PC-3 (cell line): Measurements from ENCODE around the gene ABCF1. TPM values are rescaled to one million over a fixed set of nuclear protein-coding genes. Genes with fewer than 3 reads are reported as not detected.

Experiments used
- ATAC-seq: fragments of 200-7000 bp; cut with Tn5 transposase; 2 replicates; pipeline ENCODE4 v1.9.1; 2020; ENCODE audit warnings: mild to moderate bottlenecking, moderate library complexity
- BruUV-seq: library from RNA; stranded (reverse); fragments of 400-500 nt; replicated peaks from 2 replicates; lab custom pipeline; 2021; lab: Mats Ljungman, UMichigan
- CTCF ChIA-PET: fragments of 300-600 bp; sonication (Branson Sonifier 250); formaldehyde crosslinking; loops from one replicate; lab custom pipeline; 2022; ENCODE audit warnings: antibody characterized with exemption; lab: Charles Lee
- POLR2A ChIA-PET: fragments of 300-600 bp; sonication (Branson Sonifier 250); formaldehyde crosslinking; loops from one replicate; lab custom pipeline; 2022; ENCODE audit warnings: antibody characterized with exemption; ENCODE audit not compliant: unreplicated experiment; lab: Charles Lee
- DNase-seq: peaks from one replicate; pipeline ENCODE4 v3.0.0-alpha.2; 2015
- H2AFZ ChIP-seq: fragments of 300-600 bp; sonication (generic); 2 replicates; pipeline ENCODE4 v1.6.0; 2016; ENCODE audit warnings: antibody characterized with exemption, low read length
- H3F3A ChIP-seq: fragments of 300-600 bp; sonication (generic); one replicate; pipeline ENCODE4 v1.6.0; 2017; ENCODE audit warnings: antibody characterized with exemption, low read length, control low read depth, mild to moderate bottlenecking; ENCODE audit not compliant: unreplicated experiment
- H3K27ac ChIP-seq: fragments of 300-600 bp; sonication (generic); 2 replicates; pipeline ENCODE4 v1.5.1; 2016; ENCODE audit warnings: mild to moderate bottlenecking, low read length
- H3K27me3 ChIP-seq: fragments of 300-600 bp; sonication (generic); 2 replicates; pipeline ENCODE4 v1.6.1; 2016; ENCODE audit warnings: low read length, mixed read lengths
- H3K36me3 ChIP-seq: fragments of 300-600 bp; sonication (generic); 2 replicates; pipeline ENCODE4 v1.6.1; 2016; ENCODE audit warnings: low read depth, mixed run types, low read length, mixed read lengths
- H3K4me1 ChIP-seq: fragments of 300-600 bp; sonication (generic); 2 replicates; pipeline ENCODE4 v1.5.1; 2016; ENCODE audit warnings: low read length; ENCODE audit not compliant: insufficient read depth
- H3K4me2 ChIP-seq: fragments of 300-600 bp; sonication (generic); 2 replicates; pipeline ENCODE4 v1.6.0; 2016; ENCODE audit warnings: low read length
- H3K4me3 ChIP-seq: fragments of 300-600 bp; sonication (generic); 2 replicates; pipeline ENCODE4 v1.5.1; 2016; ENCODE audit warnings: mild to moderate bottlenecking, low read length, mixed read lengths
- H3K79me2 ChIP-seq: fragments of 300-600 bp; sonication (generic); 2 replicates; pipeline ENCODE4 v1.6.1; 2017; ENCODE audit warnings: low read length, mixed read lengths
- H3K9ac ChIP-seq: fragments of 300-600 bp; sonication (generic); 2 replicates; pipeline ENCODE4 v1.6.0; 2016; ENCODE audit warnings: mild to moderate bottlenecking, low read length
- H3K9me2 ChIP-seq: fragments of 300-600 bp; sonication (generic); replicated peaks from 2 replicates; pipeline ENCODE4 v1.6.1; 2016; ENCODE audit warnings: mixed run types, low read length, mixed read lengths
- H3K9me3 ChIP-seq: fragments of 300-600 bp; sonication (generic); 2 replicates; pipeline ENCODE4 v1.6.1; 2016; ENCODE audit warnings: low read length, mixed read lengths
- H4K20me1 ChIP-seq: fragments of 300-600 bp; sonication (generic); 2 replicates; pipeline ENCODE4 v1.6.1; 2016; ENCODE audit warnings: low read length, mixed read lengths
- CTCF ChIP-seq: fragments of 300-600 bp; sonication (generic); conservative IDR thresholded peaks from 2 replicates; pipeline ENCODE4 v1.5.1; 2017; ENCODE audit warnings: antibody characterized with exemption, low read depth, mild to moderate bottlenecking, low read length
- EZH2 ChIP-seq: fragments of 300-600 bp; sonication (generic); IDR thresholded peaks from one replicate; pipeline ENCODE4 v1.6.1; 2017; ENCODE audit warnings: antibody characterized with exemption, mild to moderate bottlenecking, low read length; ENCODE audit not compliant: unreplicated experiment
- EZH2phosphoT487 ChIP-seq: fragments of 300-600 bp; sonication (generic); IDR thresholded peaks from 2 replicates; pipeline ENCODE4 v1.6.1; 2018; ENCODE audit warnings: mild to moderate bottlenecking, antibody characterized with exemption, low read length, borderline replicate concordance
- intact Hi-C: fragments of 100-400 bp; cut with micrococcal nuclease; formaldehyde crosslinking; loops from 2 replicates; pipeline ENCODE4 v1.9.0; 2023
- total RNA-seq: library from RNA; depleted of rRNA; stranded (reverse); fragments of >200 nt; gene quantifications from 2 replicates; pipeline ENCODE4 v1.2.3, GENCODE V29; 2014

Gene ABCF1
- total RNA-seq, 1 experiment from 2014 or later: 67.3 TPM

GRCh38 chr6:30548375-30548774 lies 22.9 kb upstream of the ABCF1 start:
- H3K9me2 ChIP-seq: no peaks in the 10 kb centered on the region
- H3K27me3 ChIP-seq: no peaks in the 10 kb centered on the region
- DNase-seq (peak; percentile 63), ATAC-seq (peak; percentile 62)
- no peak overlapping the region for H3K27ac ChIP-seq
- no peaks in the 10 kb centered on the region for H3F3A ChIP-seq
- H3K9ac ChIP-seq: no peak overlapping the region
- peaks cover 2% of the 10 kb centered on the region; the same call in 1 of the 2 replicates for H3K36me3 ChIP-seq
- H3K79me2 ChIP-seq: no peaks in the 10 kb centered on the region
- POLR2A ChIA-PET: no interaction called here
- intact Hi-C loops: no loop called here
- H3K9me3 ChIP-seq: no peaks in the 10 kb centered on the region
- H3K4me3 ChIP-seq: no peak overlapping the region
- H4K20me1 ChIP-seq: no peaks in the 10 kb centered on the region
- H3K4me1 ChIP-seq: 0 out of 2 replicates have a peak, but pooled peaks cover 4% of the 10 kb centered on the region
- no TSS peak for BruUV-seq
- no peak overlapping the region for H3K4me2 ChIP-seq
- TF ChIP-seq EZH2phosphoT487: no peak
- CTCF ChIA-PET: interaction anchor here (0.5 to 1.0 kb wide), 3 partner anchors 62 to 98 kb away, joined by 4 to 5 read pairs (median 5); no protein-coding TSS in a partner anchor
- H2AFZ ChIP-seq: no peak overlapping the region

- CTCF ChIA-PET: interaction anchor here (1.0 kb wide), 1 partner anchor 9 kb away, joined by 3 read pairs; no protein-coding TSS in a partner anchor
- no peak overlapping the region for H3K9ac ChIP-seq
Observed at GRCh38 chr6:30554404-30554803, 16.8 kb upstream of the ABCF1 start.

More at GRCh38 chr6:30554404-30554803, 16.8 kb upstream of the ABCF1 start:
- Histone ChIP-seq H4K20me1 (no peaks in the 10 kb centered on the region), H2AFZ (no peak overlapping the region), H3K9me3 (no peaks in the 10 kb centered on the region), H3K9me2 (no peaks in the 10 kb centered on the region), H3K27me3 (no peaks in the 10 kb centered on the region), H3K27ac (no peak overlapping the region), H3K4me1 (peaks cover 20% of the 10 kb centered on the region), H3K4me2 (peak overlapping the region; percentile 90), H3K4me3 (peak overlapping the region; percentile 77; the same call in 1 of the 2 replicates), H3K79me2 (peaks cover 35% of the 10 kb centered on the region), H3K36me3 (peaks cover 3% of the 10 kb centered on the region; the same call in 1 of the 2 replicates), H3F3A (no peaks in the 10 kb centered on the region)
- intact Hi-C loops: no loop called here
- BruUV-seq: no TSS peak
- TF ChIP-seq CTCF (no peak), EZH2 (no peak), EZH2phosphoT487 (no peak)
- POLR2A ChIA-PET: interaction anchor here (0.6 to 1.5 kb wide), 2 partner anchors 10 to 84 kb away, joined by 3 to 6 read pairs; no protein-coding TSS in a partner anchor
- DNase-seq: no peak
- ATAC-seq: no peak
